ENCODE data around the gene NTRK3.
A peak's percentile ranks its signal among the peaks of the same experiment; 100 is the strongest.

Gene NTRK3

GRCh38 chr15:87929841-87930240 is 326.7 kb downstream of the NTRK3 start:
- no peak for DNase-seq

- no peak for DNase-seq
Measured at GRCh38 chr15:87924433-87924832, 332.1 kb downstream of the NTRK3 start.

DNA sequence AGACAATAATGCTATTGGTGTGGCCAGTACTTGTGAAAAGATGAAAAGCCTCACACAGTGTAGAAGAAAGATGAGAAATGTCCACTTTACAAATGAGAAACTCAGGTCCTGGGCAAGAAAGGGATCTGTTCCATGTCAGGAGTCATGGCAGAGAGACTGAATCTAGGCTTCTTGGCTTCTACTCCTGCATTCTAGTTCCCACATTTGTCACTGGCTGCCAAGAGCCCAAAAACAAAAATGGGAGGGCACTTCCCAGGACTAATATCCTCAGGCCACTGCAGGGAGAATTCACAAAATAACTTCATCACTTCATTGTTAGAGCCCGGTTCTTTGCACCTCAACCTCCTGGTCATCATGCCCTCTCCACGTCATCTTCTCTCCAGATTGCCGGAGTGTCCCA is 337.5 kb downstream of the NTRK3 start:
- no peak for DNase-seq

DNA sequence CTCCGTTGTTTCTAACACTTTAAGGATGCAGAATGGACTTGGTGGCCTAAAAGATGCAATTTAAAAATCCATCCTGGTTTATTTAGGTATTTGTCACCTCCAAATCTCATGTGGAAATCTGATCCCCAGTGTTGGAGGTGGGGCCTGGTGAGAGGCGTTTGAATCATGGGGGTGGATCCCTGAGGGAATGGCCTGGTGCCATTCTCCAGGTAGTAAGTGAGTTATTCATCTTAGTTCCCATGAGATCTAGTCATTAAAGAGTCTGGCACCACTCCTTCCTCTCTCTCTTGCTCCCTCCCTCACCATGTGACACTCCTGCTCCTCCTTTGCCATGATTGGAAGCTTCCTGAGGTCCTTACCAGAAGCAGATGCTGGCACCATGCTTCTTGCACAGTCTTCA is 339.1 kb downstream of the NTRK3 start:
- no peak for DNase-seq

DNA sequence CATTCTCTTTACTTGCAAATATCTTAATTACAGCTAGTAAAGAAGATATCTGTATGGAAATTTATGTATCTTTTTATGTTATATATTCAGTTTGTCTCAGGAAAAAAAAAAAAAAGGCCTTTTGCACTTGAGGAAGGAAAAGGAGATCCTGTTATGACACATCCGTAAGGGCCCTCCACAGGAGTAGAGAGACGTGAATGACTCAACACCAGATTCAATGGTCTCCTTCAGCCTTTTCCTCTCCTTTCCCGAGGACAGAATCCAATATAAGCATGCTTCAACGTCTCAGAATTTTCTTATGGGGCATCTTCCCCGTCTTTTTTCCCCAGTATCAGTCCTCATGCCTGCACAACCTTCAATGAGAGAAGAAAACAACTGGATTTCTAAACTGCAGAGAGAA is 340.3 kb downstream of the NTRK3 start:
- DNase-seq = no peak

DNA sequence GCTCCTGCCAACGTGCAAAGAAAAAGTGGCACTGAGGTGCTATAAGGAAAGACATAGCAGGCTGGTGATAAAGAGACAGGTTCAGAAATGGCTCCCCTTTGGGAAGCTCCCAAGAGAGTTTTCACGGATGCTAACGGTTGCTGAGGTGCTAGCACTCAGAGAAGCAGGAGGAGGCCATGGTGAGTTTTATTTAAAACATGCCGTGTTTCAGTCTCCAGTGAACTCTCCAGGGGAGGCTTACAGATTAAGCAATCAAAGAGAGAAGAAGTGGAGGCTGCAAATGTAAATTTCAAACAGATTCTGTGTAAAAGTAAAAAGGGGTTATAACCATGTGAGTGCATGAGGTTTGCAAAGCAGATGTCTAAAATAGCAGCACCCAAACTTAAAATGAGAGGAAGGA is 346.2 kb downstream of the NTRK3 start:
- no peak for DNase-seq

DNA sequence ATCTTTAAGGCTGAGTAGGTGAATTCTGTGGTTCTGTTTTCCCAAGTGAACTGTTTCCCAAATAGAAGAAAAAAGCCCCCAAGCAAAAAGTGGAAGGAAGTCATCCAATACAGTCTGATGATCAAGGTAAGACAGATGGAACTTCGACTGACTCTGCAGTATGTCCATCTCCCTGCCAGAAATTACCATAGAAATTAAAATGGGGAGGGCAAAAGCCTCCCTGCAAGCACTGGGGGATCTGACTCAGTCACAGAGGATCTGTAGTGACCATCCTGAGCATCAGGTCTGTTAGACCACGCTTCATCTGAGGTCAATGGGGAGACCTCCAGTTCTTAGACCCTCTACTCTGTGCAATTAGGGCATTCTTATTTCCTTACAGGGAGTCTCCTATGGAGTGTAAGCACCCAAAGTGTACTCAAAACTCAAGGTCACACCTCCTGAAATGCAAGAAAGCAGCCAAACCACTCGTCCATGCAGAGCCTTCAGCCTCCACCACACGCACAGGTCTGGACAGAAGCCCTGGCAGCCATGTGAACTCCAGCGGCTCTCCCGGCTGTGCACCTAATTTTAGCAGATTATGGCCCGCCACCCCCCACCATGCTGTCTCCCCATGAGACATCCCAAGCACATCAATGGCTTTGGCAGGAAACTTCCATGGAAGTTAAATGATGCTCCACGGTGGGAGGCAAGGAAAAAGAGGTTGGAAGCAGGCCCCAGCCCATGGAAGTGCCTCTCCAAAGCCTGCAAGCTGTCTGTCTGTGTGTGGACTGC is 348.7 kb downstream of the NTRK3 start:
- no peak for DNase-seq

- no peak for DNase-seq
Measured at GRCh38 chr15:87906444-87906843, 350.1 kb downstream of the NTRK3 start.

DNA sequence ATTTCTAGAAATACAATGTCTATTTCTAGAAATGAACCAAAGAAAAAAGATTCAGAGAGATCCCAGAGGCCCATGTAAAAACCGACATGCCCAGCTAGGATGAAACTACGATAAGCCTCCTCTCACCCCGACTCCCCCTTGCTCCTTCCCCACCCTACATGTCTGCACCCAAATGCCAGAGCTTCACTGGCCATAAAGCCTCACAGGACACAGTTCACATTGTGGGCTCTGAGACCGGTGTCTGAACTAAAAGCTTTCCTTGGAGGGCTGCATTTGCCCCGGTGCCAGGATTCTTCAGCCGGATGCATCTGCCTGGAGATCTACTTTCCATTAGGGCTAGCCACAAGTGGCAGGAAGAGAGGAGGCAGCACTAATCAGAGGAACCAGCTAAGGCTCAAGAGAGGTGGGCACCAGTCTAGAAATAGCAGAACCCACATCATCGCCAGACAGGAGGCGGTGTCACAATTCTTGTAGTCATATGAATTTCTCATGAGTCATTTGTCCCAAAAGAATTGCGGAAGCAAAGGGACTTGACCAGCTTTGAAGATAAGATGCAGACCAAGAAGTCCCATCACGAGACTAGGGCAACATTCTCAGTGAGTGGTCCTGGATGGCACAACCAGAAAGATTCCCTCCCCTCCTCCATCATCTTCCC is 353.6 kb downstream of the NTRK3 start:
- peak; percentile 75 for DNase-seq

DNA sequence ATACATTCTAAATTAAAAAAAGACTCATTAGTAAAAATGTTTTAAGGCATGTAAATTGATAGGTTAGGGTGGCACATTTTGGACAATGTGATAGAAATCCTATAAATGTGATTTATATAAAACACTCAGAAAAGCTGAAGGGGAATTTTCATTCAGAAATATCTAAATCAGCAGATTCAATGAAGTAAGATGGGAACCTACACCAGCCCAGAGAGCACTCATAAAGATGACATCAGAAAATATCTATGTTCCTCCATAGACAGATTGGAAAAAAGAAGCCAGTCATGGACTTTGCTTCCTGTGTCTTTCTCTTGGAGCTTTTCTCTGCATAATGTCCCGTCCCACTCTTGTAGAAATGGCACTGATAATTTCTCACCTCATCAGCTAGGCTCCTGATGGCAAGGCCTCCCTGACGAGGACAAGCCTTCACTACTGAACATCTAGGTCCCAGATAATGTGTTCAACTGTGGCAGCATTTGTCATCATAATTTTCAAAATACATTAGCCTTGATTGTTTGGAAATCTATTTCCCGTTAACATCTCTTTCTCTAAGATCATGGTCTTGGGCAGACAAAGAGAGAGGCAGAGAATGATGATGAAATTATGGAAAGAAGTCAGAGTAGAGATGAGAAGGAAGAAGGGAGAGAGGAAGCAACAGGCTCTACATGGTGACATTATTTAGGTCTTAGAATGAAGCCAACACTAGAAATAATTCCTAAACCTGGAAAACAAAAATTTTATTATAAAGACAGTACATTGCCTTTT is 354.4 kb downstream of the NTRK3 start:
- DNase-seq = no peak

- no peak for DNase-seq
Measured at GRCh38 chr15:87901008-87901407, 355.5 kb downstream of the NTRK3 start.

DNA sequence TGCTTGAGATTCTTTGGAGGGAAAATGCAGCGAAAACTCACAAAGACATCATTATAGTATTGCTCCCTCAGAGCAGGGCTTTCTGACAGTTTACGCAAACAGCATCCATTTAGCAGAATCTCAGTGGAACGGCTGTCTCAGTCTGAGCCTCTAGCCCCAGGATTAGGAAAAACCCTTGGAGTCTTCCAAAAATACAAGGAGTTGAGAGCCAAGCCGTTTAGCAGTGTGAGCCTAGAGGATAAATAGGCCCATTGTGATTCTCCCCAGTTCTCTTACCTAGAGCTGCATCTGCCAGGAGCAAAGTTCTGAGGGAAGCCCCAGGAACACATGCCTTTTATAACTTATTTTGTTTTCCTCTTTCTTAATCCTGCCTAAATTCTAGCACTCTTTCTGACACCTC is 359.6 kb downstream of the NTRK3 start:
- no peak for DNase-seq

GRCh38 chr15:87887177-87887576 is 369.4 kb downstream of the NTRK3 start:
- no peak for DNase-seq

- DNase-seq = no peak
Measured at GRCh38 chr15:87881026-87881425, 375.5 kb downstream of the NTRK3 start.

- DNase-seq = no peak
Measured at GRCh38 chr15:87877822-87878542, 378.6 kb downstream of the NTRK3 start.

DNA sequence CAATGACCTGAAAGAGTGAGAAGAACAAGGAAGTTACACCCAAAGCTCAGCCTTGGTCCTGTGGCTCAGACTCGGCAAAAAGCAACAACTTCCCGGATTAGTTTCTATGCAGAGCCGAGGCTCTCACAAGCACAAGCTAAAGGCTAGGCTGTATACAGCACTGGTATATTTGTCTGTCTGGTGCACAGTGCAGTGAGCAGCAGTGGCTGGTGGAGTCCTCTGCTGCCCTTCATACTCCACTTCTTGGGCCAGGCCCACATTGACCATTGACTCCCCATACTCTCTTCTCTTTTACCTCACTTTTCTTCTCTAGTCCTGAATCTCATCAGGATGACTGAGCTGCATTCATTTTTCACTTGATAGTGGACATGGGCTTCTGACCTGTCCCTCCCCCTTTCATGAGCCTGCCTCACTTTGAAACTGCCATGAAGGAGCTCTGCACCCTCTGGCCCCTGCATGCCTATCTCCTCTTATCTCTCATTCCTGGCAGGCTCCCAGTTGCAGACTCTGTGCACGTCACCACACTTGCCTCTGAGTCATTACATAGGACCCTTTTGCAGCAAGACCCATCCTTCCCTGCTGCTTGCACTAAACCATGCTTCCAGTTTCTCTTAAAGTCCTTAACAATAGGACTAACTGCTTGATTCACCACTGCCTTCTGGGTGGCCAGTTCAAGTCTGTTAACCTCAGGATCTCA is 379.3 kb downstream of the NTRK3 start:
- DNase-seq = peak; percentile 52

GRCh38 chr15:87874896-87875711 is 381.4 kb downstream of the NTRK3 start:
- DNase-seq = no peak

DNA sequence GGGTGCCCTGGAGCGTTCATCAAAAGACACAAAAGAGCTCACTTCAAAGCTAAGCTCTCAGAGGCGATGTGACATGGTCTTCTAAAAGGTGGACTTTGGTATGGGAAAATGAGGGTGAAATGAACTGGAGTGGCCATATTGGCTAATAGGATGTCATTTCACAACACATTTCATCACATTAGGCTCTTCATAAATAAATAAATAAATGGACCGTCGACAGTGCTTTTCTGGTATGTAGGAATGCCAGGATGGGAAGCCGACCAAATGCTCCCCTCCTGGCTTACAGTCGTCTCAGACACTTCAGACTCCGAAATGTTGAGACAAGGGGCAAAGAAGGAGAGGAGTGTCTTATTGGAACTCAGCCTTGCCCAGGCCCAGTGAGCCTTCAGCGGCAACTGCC is 383.0 kb downstream of the NTRK3 start:
- no peak for DNase-seq

- no peak for DNase-seq
Measured at GRCh38 chr15:87871731-87872320, 384.7 kb downstream of the NTRK3 start.

DNA sequence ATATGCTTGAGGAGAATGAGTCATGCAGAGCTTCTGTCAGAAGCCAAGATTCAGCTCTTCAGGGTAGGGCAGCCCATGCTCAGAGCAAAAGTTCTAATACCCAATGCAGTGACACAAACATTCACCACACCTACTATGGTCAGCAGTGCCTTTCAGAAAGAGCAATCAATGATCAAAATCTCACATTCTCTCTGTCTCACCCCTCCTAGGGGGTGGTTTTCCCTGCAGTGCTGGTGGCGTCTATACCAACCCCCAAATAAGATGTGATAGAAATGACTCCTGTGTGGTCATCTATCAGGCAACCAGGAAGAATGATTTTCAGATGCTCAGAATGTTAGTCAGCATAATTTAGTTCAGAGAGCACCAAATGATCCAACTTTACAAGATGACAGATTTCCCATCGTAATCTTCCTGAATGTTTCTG is 385.3 kb downstream of the NTRK3 start:
- no peak for DNase-seq

GRCh38 chr15:87866961-87867360 is 389.6 kb downstream of the NTRK3 start:
- DNase-seq = no peak

All from OCI-M1 (cell line).